ENCODE measurements around the gene TTC7B.

Gene TTC7B

DNA sequence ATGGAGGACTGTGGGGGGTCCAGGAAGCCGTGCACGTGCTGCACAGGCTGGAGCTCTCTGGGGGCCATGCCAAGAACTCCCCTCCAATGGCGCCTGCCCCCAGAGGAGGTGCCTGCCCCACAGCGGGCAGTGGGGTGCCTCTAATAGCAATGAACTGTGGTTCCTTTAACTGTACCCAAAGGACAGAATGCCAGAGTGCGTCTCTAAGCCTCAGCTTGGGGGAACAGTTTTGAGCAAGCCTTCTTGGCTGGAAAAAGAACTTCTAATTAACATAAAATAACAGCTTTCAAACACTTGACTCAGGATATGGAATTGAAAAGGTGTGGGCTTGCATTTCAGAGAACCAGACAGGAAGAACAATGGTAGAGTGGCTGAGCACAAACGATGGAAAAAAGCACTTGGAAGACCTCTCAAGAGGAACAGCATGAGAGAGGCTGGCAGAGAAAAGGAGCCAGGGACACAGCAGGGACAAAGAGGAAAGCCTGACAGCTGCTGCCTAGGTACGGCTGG lies 195.6 kb downstream of the TTC7B start:
- DNase-seq = no peak
- H3K4me2 ChIP-seq (ENCODE audit: low read length) = no peak overlapping the region
- no peak overlapping the region for H3K27ac ChIP-seq (ENCODE audit: low read depth, low read length)
- no peaks in the 10 kb centered on the region for H3K9me3 ChIP-seq (ENCODE audit: insufficient read depth, low read depth, low read length)
- no peak overlapping the region for H2BK120ac ChIP-seq (ENCODE audit: insufficient read depth, low read length, poor library complexity)
- H3K79me2 ChIP-seq (ENCODE audit: control insufficient read depth, insufficient read depth, low read length, poor library complexity) = no peaks in the 10 kb centered on the region
- H3K36me3 ChIP-seq (ENCODE audit: control insufficient read depth in 1 of 2, insufficient read depth in 2 of 2, low read length in 2 of 2) = peaks cover 3 to 12% of the 10 kb centered on the region in 2 experiments
- peaks cover 15 to 25% of the 10 kb centered on the region in 2 experiments for H3K4me1 ChIP-seq (ENCODE audit: control insufficient read depth in 1 of 2, insufficient read depth in 2 of 2, low read length in 2 of 2)
- no peak overlapping the region for H3K4me3 ChIP-seq (ENCODE audit: low read depth, low read length)
- H3K9ac ChIP-seq (ENCODE audit: low read length) = no peak overlapping the region
- no peak overlapping the region for H4K91ac ChIP-seq (ENCODE audit: low read depth, low read length)
- no CpG with 5 or more reads among the region's 7 CpGs for WGBS (ENCODE audit: extremely low coverage, insufficient coverage, insufficient read length)
- H2BK12ac ChIP-seq (ENCODE audit: low read length) = no peak overlapping the region
- peak overlapping the region; percentile 6 for H2AK5ac ChIP-seq (ENCODE audit: low read length)
- no peak overlapping the region for H3K4ac ChIP-seq (ENCODE audit: low read depth, low read length)
- H3K79me1 ChIP-seq (ENCODE audit: low read length) = peaks cover 12% of the 10 kb centered on the region
- H4K8ac ChIP-seq (ENCODE audit: low read depth, low read length) = no peak overlapping the region
- no peaks in the 10 kb centered on the region for H3K27me3 ChIP-seq (ENCODE audit: insufficient read depth, low read length)
- H2AFZ ChIP-seq (ENCODE audit: insufficient read depth, low read length, poor library complexity) = no peak overlapping the region
- H3K18ac ChIP-seq (ENCODE audit: low read length) = no peak overlapping the region
- no peak overlapping the region for H3K23ac ChIP-seq (ENCODE audit: low read length)
- H2BK5ac ChIP-seq (ENCODE audit: low read depth, low read length, poor library complexity) = no peak overlapping the region
- no peak overlapping the region for H4K12ac ChIP-seq (ENCODE audit: low read depth, low read length)
- no peak overlapping the region for H3K14ac ChIP-seq (ENCODE audit: low read length)

DNA sequence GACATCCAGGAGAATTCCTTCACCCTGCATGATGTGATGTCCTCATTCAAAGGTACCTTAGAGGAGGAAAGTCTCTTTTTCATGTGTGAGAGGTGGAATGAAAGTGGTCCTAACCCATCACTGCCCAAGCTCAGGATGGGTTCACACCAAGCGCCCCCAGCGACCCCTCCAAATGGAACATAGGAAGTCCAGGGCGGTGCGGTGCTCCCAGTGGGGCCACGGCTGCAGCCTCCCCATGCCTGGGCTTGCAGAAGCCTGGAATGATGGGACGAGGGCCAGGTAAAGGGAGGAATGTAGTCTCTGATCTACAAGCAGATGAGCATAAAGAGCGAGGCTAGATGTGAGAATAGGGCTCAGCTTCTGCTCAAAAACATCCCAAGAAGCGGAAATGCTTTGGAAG lies 196.3 kb downstream of the TTC7B start:
- Histone ChIP-seq H3K27me3 (ENCODE audit: insufficient read depth, low read length) (no peaks in the 10 kb centered on the region), H3K9me3 (ENCODE audit: insufficient read depth, low read depth, low read length) (no peaks in the 10 kb centered on the region), H3K36me3 (ENCODE audit: control insufficient read depth in 1 of 2, insufficient read depth in 2 of 2, low read length in 2 of 2) (peaks cover 3 to 10% of the 10 kb centered on the region in 2 experiments), H4K91ac (ENCODE audit: low read depth, low read length) (no peak overlapping the region), H3K4me2 (ENCODE audit: low read length) (no peak overlapping the region), H3K4ac (ENCODE audit: low read depth, low read length) (no peak overlapping the region), H3K4me1 (ENCODE audit: control insufficient read depth in 1 of 2, insufficient read depth in 2 of 2, low read length in 2 of 2) (peaks cover 8 to 24% of the 10 kb centered on the region in 2 experiments), H3K23ac (ENCODE audit: low read length) (no peak overlapping the region), H2BK12ac (ENCODE audit: low read length) (no peak overlapping the region), H2AK5ac (ENCODE audit: low read length) (no peak overlapping the region), H3K79me1 (ENCODE audit: low read length) (peaks cover 8% of the 10 kb centered on the region), H2BK5ac (ENCODE audit: low read depth, low read length, poor library complexity) (no peak overlapping the region), H3K79me2 (ENCODE audit: control insufficient read depth, insufficient read depth, low read length, poor library complexity) (no peaks in the 10 kb centered on the region), H3K9ac (ENCODE audit: low read length) (no peak overlapping the region), H3K4me3 (ENCODE audit: low read depth, low read length) (no peak overlapping the region), H4K12ac (ENCODE audit: low read depth, low read length) (no peak overlapping the region), H3K14ac (ENCODE audit: low read length) (no peak overlapping the region), H3K18ac (ENCODE audit: low read length) (no peak overlapping the region), H2BK120ac (ENCODE audit: insufficient read depth, low read length, poor library complexity) (no peak overlapping the region), H2AFZ (ENCODE audit: insufficient read depth, low read length, poor library complexity) (no peak overlapping the region), H4K8ac (ENCODE audit: low read depth, low read length) (no peak overlapping the region), H3K27ac (ENCODE audit: low read depth, low read length) (no peak overlapping the region)
- DNase-seq = no peak
- WGBS (ENCODE audit: extremely low coverage, insufficient coverage, insufficient read length) = no CpG with 5 or more reads among the region's 8 CpGs

DNA sequence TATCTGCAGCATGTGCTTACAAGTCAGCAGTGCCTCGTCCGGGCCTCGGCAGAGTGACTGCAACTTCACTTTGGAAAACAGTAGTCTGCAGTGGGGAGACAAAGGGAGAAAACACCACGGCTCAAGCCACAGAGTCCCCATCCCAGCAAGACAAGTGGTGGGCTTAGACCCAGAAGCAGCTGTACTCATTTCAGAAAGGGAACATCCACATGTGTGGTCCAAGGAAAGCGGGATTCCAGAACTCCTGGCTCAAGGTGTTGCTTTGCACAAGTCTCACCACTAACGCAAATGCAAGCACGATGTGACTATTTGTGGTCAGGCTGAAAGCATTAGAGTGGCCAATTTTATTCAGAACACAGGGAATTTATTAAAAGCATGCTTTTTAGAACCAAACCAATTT lies 198.3 kb downstream of the TTC7B start:
- Histone ChIP-seq H3K4me1 (ENCODE audit: control insufficient read depth in 1 of 2, insufficient read depth in 2 of 2, low read length in 2 of 2) (peaks cover 3 to 18% of the 10 kb centered on the region in 2 experiments), H3K4me2 (ENCODE audit: low read length) (no peak overlapping the region), H3K18ac (ENCODE audit: low read length) (peak overlapping the region; percentile 38), H3K4ac (ENCODE audit: low read depth, low read length) (no peak overlapping the region), H3K27ac (ENCODE audit: low read depth, low read length) (no peak overlapping the region), H3K36me3 (ENCODE audit: control insufficient read depth in 1 of 2, insufficient read depth in 2 of 2, low read length in 2 of 2) (peaks cover 6 to 10% of the 10 kb centered on the region in 2 experiments), H3K79me1 (ENCODE audit: low read length) (peaks cover 3% of the 10 kb centered on the region), H3K9ac (ENCODE audit: low read length) (no peak overlapping the region), H4K12ac (ENCODE audit: low read depth, low read length) (no peak overlapping the region), H3K4me3 (ENCODE audit: low read depth, low read length) (no peak overlapping the region), H2BK120ac (ENCODE audit: insufficient read depth, low read length, poor library complexity) (no peak overlapping the region), H3K79me2 (ENCODE audit: control insufficient read depth, insufficient read depth, low read length, poor library complexity) (no peaks in the 10 kb centered on the region), H3K27me3 (ENCODE audit: insufficient read depth, low read length) (no peaks in the 10 kb centered on the region), H4K8ac (ENCODE audit: low read depth, low read length) (no peak overlapping the region), H2AK5ac (ENCODE audit: low read length) (no peak overlapping the region), H4K91ac (ENCODE audit: low read depth, low read length) (no peak overlapping the region), H3K14ac (ENCODE audit: low read length) (no peak overlapping the region), H2BK5ac (ENCODE audit: low read depth, low read length, poor library complexity) (no peak overlapping the region), H3K23ac (ENCODE audit: low read length) (no peak overlapping the region), H2BK12ac (ENCODE audit: low read length) (no peak overlapping the region), H2AFZ (ENCODE audit: insufficient read depth, low read length, poor library complexity) (no peak overlapping the region), H3K9me3 (ENCODE audit: insufficient read depth, low read depth, low read length) (no peaks in the 10 kb centered on the region)
- DNase-seq = no peak
- WGBS (ENCODE audit: extremely low coverage, insufficient coverage, insufficient read length) = no CpG with 5 or more reads among the region's 7 CpGs

DNA sequence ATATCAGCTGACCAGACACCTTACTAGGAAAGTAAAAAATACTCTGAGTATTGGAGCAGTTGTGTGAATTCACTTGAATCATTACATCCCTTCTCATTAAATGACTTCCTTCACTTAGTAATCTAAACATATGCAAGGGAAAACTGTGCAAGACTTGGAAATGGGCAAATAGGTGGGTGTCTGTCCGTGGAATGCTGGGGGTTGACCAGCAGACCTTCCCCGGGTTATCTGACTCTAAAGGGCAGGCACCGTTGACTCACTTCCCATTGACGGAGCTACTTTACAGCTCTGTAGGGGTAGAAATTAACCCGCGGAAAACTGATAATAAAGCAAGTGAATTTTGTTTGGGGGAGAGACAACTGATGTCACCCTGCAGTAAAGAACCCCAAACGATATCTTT lies 199.3 kb downstream of the TTC7B start:
- no CpG with 5 or more reads among the region's 7 CpGs for WGBS (ENCODE audit: extremely low coverage, insufficient coverage, insufficient read length)
- Histone ChIP-seq H4K8ac (ENCODE audit: low read depth, low read length) (no peak overlapping the region), H3K9ac (ENCODE audit: low read length) (no peak overlapping the region), H3K9me3 (ENCODE audit: insufficient read depth, low read depth, low read length) (no peaks in the 10 kb centered on the region), H2BK5ac (ENCODE audit: low read depth, low read length, poor library complexity) (no peak overlapping the region), H3K18ac (ENCODE audit: low read length) (no peak overlapping the region), H3K4ac (ENCODE audit: low read depth, low read length) (no peak overlapping the region), H2AK5ac (ENCODE audit: low read length) (no peak overlapping the region), H3K27me3 (ENCODE audit: insufficient read depth, low read length) (no peaks in the 10 kb centered on the region), H2AFZ (ENCODE audit: insufficient read depth, low read length, poor library complexity) (no peak overlapping the region), H4K12ac (ENCODE audit: low read depth, low read length) (no peak overlapping the region), H3K14ac (ENCODE audit: low read length) (no peak overlapping the region), H2BK120ac (ENCODE audit: insufficient read depth, low read length, poor library complexity) (no peak overlapping the region), H2BK12ac (ENCODE audit: low read length) (no peak overlapping the region), H3K27ac (ENCODE audit: low read depth, low read length) (no peak overlapping the region), H3K4me2 (ENCODE audit: low read length) (no peak overlapping the region), H3K79me1 (ENCODE audit: low read length) (peaks cover 3% of the 10 kb centered on the region), H3K23ac (ENCODE audit: low read length) (no peak overlapping the region), H3K79me2 (ENCODE audit: control insufficient read depth, insufficient read depth, low read length, poor library complexity) (no peaks in the 10 kb centered on the region), H3K4me3 (ENCODE audit: low read depth, low read length) (no peak overlapping the region), H4K91ac (ENCODE audit: low read depth, low read length) (no peak overlapping the region), H3K36me3 (ENCODE audit: control insufficient read depth in 1 of 2, insufficient read depth in 2 of 2, low read length in 2 of 2) (peaks cover 6 to 10% of the 10 kb centered on the region in 2 experiments), H3K4me1 (ENCODE audit: control insufficient read depth in 1 of 2, insufficient read depth in 2 of 2, low read length in 2 of 2) (peaks cover 3 to 18% of the 10 kb centered on the region in 2 experiments)
- no peak for DNase-seq

Measured in trophoblast cell (in vitro differentiated cells and primary cell).